Ovary (tissue), 3 donors: ENCODE data around the gene CACNA1E.

ENCODE experiments used
- CTCF ChIP-seq, 3 donors: fragments of 450-650 bp in 2 of 3; fragments of 200-600 bp in 1 of 3; IDR thresholded peaks; one replicate each; pipeline versions ENCODE4 v1.5.1 to v1.8.0; 2016 to 2022; ENCODE audit warnings: antibody characterized with exemption in 3 of 3, mild to moderate bottlenecking in 1 of 3
- POLR2A ChIP-seq: fragments of 450-650 bp; IDR thresholded peaks from one replicate; pipeline ENCODE4 v1.6.1; 2017; ENCODE audit warnings: antibody characterized with exemption, mild to moderate bottlenecking, moderate library complexity
- donor health status: DM: no; HTN: no; CAD: no.

GRCh38 chr1:181490276-181490675 lies 7.0 kb downstream of the CACNA1E start:
- no peak for TF ChIP-seq POLR2A
- TF ChIP-seq CTCF (IDR thresholded peaks at IDR 0.05) = no peak
